ENCODE measurements around the gene HIVEP3. TPM values are rescaled to one million over a fixed set of nuclear protein-coding genes. Genes with fewer than 3 reads are reported as not detected.

The HIVEP3 gene
- polyA plus RNA-seq, 1 of the 3 experiments (the other 2 are of a cell fraction) = 6.4 TPM

DNA sequence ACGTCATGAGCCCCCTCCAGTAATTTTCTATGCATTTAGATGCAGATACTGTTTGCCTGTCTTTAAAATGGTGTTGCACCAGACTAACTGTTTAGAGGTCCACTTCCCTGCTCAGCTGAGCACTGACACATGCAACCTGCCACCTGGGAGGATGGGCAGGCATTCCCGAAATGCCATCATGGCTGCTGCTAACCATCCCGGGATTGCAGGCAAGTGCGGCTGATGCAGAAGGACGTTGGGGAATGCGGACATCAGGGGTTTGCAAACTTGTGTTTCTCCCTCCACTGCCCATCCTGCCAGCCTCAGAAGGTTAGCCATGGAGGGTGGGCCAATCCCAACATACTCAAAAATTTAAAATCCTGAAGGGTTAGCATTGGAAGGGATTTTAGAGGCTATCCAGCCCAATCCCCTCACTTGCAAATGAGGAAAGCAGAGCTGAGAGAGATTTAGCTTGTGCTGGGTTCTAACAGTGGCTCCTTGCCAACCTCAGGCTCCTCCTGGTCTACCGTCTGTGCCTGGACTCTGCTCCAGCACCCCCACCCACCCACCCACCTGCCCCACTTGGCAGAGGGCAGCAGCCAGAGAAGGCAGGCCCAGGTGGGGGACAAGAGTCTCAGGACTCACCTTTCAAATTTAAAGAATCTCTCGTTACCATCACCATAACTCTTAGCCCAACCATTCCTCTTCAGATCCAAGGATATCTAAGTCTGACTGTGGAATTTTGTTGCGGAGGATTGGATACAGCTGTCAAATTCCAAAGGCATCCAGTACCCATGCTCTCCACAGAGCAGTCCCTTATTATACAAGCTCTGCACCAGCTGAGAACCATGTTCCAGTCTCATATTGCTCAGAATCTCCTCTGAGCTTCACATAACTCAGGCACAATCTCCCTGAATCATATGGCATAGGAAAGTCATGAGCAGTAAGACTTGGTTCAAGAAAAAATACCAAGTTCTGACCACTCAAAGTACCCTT, 34.2 kb downstream of the HIVEP3 start (continued):
- TF ChIP-seq RCOR1 (IDR thresholded peaks at IDR 0.05; ENCODE audit: low read length) = no peak
- TF ChIP-seq EZH2phosphoT487 (IDR thresholded peaks at IDR 0.05; ENCODE audit: borderline replicate concordance, low read depth) = no peak
- TF ChIP-seq GATA2 (CRISPR knock-in tag; IDR thresholded peaks at IDR 0.05) = no peak
- TF ChIP-seq, protein P1, sequence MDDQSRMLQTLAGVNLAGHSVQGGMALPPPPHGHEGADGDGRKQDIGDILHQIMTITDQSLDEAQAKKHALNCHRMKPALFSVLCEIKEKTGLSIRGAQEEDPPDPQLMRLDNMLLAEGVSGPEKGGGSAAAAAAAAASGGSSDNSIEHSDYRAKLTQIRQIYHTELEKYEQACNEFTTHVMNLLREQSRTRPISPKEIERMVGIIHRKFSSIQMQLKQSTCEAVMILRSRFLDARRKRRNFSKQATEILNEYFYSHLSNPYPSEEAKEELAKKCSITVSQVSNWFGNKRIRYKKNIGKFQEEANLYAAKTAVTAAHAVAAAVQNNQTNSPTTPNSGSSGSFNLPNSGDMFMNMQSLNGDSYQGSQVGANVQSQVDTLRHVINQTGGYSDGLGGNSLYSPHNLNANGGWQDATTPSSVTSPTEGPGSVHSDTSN (IDR thresholded peaks at IDR 0.05) = no peak
- TF ChIP-seq CHD2 (IDR thresholded peaks at IDR 0.05; ENCODE audit: low read length, partially characterized antibody) = no peak
- TF ChIP-seq, protein P2, sequence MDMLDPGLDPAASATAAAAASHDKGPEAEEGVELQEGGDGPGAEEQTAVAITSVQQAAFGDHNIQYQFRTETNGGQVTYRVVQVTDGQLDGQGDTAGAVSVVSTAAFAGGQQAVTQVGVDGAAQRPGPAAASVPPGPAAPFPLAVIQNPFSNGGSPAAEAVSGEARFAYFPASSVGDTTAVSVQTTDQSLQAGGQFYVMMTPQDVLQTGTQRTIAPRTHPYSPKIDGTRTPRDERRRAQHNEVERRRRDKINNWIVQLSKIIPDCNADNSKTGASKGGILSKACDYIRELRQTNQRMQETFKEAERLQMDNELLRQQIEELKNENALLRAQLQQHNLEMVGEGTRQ (IDR thresholded peaks at IDR 0.05; ENCODE audit: borderline replicate concordance, low read depth, low read length) = no peak
- TF ChIP-seq NFIC (IDR thresholded peaks at IDR 0.05; ENCODE audit: borderline replicate concordance) = no peak
- no peak for TF ChIP-seq POLR2AphosphoS5 (IDR thresholded peaks at IDR 0.05; ENCODE audit: low read depth, low read length)
- TF ChIP-seq RAD21 (IDR thresholded peaks at IDR 0.05; ENCODE audit: low read length) = no peak
- no peak for TF ChIP-seq NRF1 (IDR thresholded peaks at IDR 0.05; ENCODE audit: low read depth, low read length)

DNA sequence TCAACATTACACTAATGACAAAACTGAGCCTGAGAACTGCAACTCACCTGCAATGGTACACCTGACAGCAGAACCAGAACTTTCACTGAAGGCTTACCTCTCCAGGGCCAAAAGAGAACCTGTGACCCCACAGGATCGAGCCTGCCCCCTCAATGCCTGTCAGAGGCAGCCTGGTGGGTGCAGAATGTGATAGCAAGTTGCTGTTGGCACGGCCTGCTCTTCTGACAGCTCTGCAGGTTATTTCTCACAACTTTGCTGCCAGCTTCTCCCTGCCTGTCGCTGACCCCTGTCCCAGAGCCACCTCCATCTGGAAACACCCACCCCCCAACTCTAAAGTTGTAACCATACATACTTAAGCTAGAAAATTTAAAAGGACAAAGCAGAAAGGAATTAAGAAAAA, 35.2 kb downstream of the HIVEP3 start:
- H3K4me3 ChIP-seq (ENCODE audit: low read depth in 2 of 2, low read length in 1 of 2) = no peak overlapping the region
- H3K36me3 ChIP-seq (replicated peaks in 1 of 2; ENCODE audit: control insufficient read depth in 1 of 2, insufficient read depth in 2 of 2, low read length in 1 of 2) = no peaks in the 10 kb centered on the region
- H3K4me2 ChIP-seq = no peak overlapping the region
- no peak overlapping the region for H3K9ac ChIP-seq
- peaks cover 7% of the 10 kb centered on the region for H3F3A ChIP-seq (replicated peaks; ENCODE audit: insufficient read depth)
- no peaks in the 10 kb centered on the region for H3K9me2 ChIP-seq
- H3K27me3 ChIP-seq (ENCODE audit: insufficient read depth) = no peaks in the 10 kb centered on the region
- POLR2A ChIA-PET = no interaction called here
- CTCF ChIA-PET = interaction anchor here (1.1 kb wide), 1 partner anchor 20 kb away, joined by 4 read pairs; no protein-coding TSS in a partner anchor
- H3K4me1 ChIP-seq (ENCODE audit: control insufficient read depth in 1 of 2, insufficient read depth in 2 of 2, low read depth in 1 of 2, low read length in 1 of 2) = peaks cover 3 to 6% of the 10 kb centered on the region in 2 experiments; a peak in 1 of 4 replicates
- H3K9me3 ChIP-seq = no peaks in the 10 kb centered on the region
- H3K79me2 ChIP-seq (ENCODE audit: insufficient read depth) = peaks cover 4% of the 10 kb centered on the region; the same call in 1 of the 2 replicates
- WGBS (ENCODE audit: low lambda C conversion rate) = 64% methylated on average over 3 of the region's 3 CpGs
- H2AFZ ChIP-seq (ENCODE audit: low read depth) = no peak overlapping the region
- no peak overlapping the region for H3K27ac ChIP-seq (ENCODE audit: low read depth in 2 of 2, low read length in 1 of 2)
- TF ChIP-seq, protein P3, sequence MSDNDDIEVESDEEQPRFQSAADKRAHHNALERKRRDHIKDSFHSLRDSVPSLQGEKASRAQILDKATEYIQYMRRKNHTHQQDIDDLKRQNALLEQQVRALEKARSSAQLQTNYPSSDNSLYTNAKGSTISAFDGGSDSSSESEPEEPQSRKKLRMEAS (IDR thresholded peaks at IDR 0.05; ENCODE audit: low read depth) = no peak
- TF ChIP-seq FOSL2 (IDR thresholded peaks at IDR 0.05; ENCODE audit: borderline replicate concordance, low read depth) = no peak
- no peak for TF ChIP-seq CHD2 (IDR thresholded peaks at IDR 0.05; ENCODE audit: low read length, partially characterized antibody)
- TF ChIP-seq MXI1 (IDR thresholded peaks at IDR 0.05; ENCODE audit: low read depth, low read length) = no peak
- no peak for TF ChIP-seq SMC3 (IDR thresholded peaks at IDR 0.05; ENCODE audit: low read depth, low read length)
- TF ChIP-seq, protein P4, sequence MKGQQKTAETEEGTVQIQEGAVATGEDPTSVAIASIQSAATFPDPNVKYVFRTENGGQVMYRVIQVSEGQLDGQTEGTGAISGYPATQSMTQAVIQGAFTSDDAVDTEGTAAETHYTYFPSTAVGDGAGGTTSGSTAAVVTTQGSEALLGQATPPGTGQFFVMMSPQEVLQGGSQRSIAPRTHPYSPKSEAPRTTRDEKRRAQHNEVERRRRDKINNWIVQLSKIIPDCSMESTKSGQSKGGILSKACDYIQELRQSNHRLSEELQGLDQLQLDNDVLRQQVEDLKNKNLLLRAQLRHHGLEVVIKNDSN (IDR thresholded peaks at IDR 0.05; ENCODE audit: borderline replicate concordance, low read depth) = no peak
- TF ChIP-seq, protein P5, sequence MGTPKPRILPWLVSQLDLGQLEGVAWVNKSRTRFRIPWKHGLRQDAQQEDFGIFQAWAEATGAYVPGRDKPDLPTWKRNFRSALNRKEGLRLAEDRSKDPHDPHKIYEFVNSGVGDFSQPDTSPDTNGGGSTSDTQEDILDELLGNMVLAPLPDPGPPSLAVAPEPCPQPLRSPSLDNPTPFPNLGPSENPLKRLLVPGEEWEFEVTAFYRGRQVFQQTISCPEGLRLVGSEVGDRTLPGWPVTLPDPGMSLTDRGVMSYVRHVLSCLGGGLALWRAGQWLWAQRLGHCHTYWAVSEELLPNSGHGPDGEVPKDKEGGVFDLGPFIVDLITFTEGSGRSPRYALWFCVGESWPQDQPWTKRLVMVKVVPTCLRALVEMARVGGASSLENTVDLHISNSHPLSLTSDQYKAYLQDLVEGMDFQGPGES (IDR thresholded peaks at IDR 0.05; ENCODE audit: low read depth, low read length) = no peak
- no peak for TF ChIP-seq FOXM1 (IDR thresholded peaks at IDR 0.05; ENCODE audit: low read depth)
- TF ChIP-seq EZH2phosphoT487 (IDR thresholded peaks at IDR 0.05; ENCODE audit: borderline replicate concordance, low read depth) = no peak
- TF ChIP-seq, protein P6, sequence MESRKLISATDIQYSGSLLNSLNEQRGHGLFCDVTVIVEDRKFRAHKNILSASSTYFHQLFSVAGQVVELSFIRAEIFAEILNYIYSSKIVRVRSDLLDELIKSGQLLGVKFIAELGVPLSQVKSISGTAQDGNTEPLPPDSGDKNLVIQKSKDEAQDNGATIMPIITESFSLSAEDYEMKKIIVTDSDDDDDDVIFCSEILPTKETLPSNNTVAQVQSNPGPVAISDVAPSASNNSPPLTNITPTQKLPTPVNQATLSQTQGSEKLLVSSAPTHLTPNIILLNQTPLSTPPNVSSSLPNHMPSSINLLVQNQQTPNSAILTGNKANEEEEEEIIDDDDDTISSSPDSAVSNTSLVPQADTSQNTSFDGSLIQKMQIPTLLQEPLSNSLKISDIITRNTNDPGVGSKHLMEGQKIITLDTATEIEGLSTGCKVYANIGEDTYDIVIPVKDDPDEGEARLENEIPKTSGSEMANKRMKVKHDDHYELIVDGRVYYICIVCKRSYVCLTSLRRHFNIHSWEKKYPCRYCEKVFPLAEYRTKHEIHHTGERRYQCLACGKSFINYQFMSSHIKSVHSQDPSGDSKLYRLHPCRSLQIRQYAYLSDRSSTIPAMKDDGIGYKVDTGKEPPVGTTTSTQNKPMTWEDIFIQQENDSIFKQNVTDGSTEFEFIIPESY (IDR thresholded peaks at IDR 0.05; ENCODE audit: borderline replicate concordance, low read depth) = no peak
- no peak for TF ChIP-seq JUND (IDR thresholded peaks at IDR 0.05)
- TF ChIP-seq, protein P2 (IDR thresholded peaks at IDR 0.05; ENCODE audit: borderline replicate concordance, low read depth, low read length) = no peak
- TF ChIP-seq TEAD4 (IDR thresholded peaks at IDR 0.05; ENCODE audit: borderline replicate concordance, insufficient read depth) = no peak
- no peak for TF ChIP-seq MEF2A (IDR thresholded peaks at IDR 0.05; ENCODE audit: borderline replicate concordance, low read depth)
- no peak for DNase-seq
- no peaks in the 10 kb centered on the region for H4K20me1 ChIP-seq (ENCODE audit: insufficient read depth)
